ENCODE results near the gene LRP2BP. TPM values are rescaled to one million over a fixed set of nuclear protein-coding genes. Genes with fewer than 3 reads are reported as not detected.

Gene LRP2BP
- total RNA-seq, 2 experiments from 2014 or later, result 0.60 to 1.4 TPM

DNA sequence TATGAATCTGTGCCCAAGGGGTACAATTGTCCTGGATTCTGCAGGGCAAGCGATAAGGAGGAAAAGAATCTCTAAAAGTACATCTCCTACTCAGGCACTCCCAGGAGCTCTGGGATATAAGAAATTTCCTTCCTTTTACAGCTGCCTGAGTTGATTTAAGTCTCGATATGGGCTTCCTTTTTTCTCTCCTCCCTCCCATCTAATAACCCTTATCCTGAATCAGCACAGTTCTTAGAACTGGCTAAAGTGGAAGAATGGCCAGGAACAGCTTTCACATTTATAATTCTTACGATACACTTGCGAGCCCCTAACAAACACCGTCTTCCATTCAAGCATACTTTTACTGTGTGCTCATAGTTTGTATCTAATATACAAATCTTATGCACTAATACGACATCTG lies 21.2 kb downstream of the LRP2BP start:
- no peaks in the 10 kb centered on the region for H3K4me1 ChIP-seq (ENCODE audit: insufficient read depth, low read length, poor library complexity, severe bottlenecking)
- POLR2A ChIA-PET, result interaction anchor here (0.6 kb wide), 1 partner anchor 31 kb away, joined by 3 read pairs; no protein-coding TSS in a partner anchor
- peaks cover 4% of the 10 kb centered on the region; the same call in 1 of the 2 replicates for H3K36me3 ChIP-seq (ENCODE audit: insufficient read depth, low read length)
- CTCF ChIA-PET (ENCODE audit: unreplicated experiment), result no interaction called here
- no peaks in the 10 kb centered on the region for H3K9me2 ChIP-seq (ENCODE audit: insufficient read depth, low read length)
- no peak overlapping the region for H3K4me3 ChIP-seq (ENCODE audit: low read depth, low read length, poor library complexity, severe bottlenecking)
- no peak overlapping the region for H2AFZ ChIP-seq (ENCODE audit: low read length)
- DNase-seq (ENCODE audit: low spot score), result no peak
- no peaks in the 10 kb centered on the region for H4K20me1 ChIP-seq (ENCODE audit: insufficient read depth, low read length)
- intact Hi-C loops (cut with micrococcal nuclease; ENCODE audit: unreplicated experiment), result no loop called here
- no peaks in the 10 kb centered on the region for H3K9me3 ChIP-seq (ENCODE audit: low read length)
- no peak overlapping the region for H3K27ac ChIP-seq (ENCODE audit: low read depth, low read length, poor library complexity, severe bottlenecking)
- BruUV-seq (replicated peaks), result no TSS peak
- H3K79me2 ChIP-seq (ENCODE audit: insufficient read depth, low read depth, low read length), result no peaks in the 10 kb centered on the region
- TF ChIP-seq, protein P1, sequence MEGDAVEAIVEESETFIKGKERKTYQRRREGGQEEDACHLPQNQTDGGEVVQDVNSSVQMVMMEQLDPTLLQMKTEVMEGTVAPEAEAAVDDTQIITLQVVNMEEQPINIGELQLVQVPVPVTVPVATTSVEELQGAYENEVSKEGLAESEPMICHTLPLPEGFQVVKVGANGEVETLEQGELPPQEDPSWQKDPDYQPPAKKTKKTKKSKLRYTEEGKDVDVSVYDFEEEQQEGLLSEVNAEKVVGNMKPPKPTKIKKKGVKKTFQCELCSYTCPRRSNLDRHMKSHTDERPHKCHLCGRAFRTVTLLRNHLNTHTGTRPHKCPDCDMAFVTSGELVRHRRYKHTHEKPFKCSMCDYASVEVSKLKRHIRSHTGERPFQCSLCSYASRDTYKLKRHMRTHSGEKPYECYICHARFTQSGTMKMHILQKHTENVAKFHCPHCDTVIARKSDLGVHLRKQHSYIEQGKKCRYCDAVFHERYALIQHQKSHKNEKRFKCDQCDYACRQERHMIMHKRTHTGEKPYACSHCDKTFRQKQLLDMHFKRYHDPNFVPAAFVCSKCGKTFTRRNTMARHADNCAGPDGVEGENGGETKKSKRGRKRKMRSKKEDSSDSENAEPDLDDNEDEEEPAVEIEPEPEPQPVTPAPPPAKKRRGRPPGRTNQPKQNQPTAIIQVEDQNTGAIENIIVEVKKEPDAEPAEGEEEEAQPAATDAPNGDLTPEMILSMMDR (conservative IDR thresholded peaks at IDR 0.05; ENCODE audit: low read length), result no peak
- TF ChIP-seq EZH2phosphoT487 (IDR thresholded peaks at IDR 0.05; ENCODE audit: borderline replicate concordance, low read depth, low read length), result no peak
- H3K4me2 ChIP-seq (ENCODE audit: low read length), result no peak overlapping the region

DNA sequence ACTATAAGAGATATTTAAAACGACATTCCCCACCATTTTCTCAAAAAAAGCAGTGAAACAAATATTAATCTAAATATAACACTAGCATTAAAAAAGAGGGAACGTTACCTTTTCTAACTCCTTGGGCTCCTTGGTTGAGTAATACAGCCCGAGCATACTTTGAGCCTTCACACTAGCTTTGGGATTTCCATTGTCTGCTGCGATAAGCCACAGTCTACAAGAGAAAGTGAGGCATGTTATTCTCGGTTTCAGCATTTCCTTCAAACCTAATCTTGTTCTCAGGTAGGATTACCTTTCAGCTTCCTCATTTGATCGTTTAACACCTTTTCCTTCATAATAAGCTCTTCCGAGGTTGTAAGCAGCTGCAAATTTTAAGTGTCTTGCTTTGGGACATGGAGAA lies 21.7 kb downstream of the LRP2BP start:
- TF ChIP-seq EZH2phosphoT487 (IDR thresholded peaks at IDR 0.05; ENCODE audit: borderline replicate concordance, low read depth, low read length), result no peak
- TF ChIP-seq, protein P1 (conservative IDR thresholded peaks at IDR 0.05; ENCODE audit: low read length), result no peak
- no peaks in the 10 kb centered on the region for H3K9me3 ChIP-seq (ENCODE audit: low read length)
- H3K4me2 ChIP-seq (ENCODE audit: low read length), result no peak overlapping the region
- DNase-seq (ENCODE audit: low spot score), result no peak
- CTCF ChIA-PET (ENCODE audit: unreplicated experiment), result no interaction called here
- no peak overlapping the region for H3K4me3 ChIP-seq (ENCODE audit: low read depth, low read length, poor library complexity, severe bottlenecking)
- intact Hi-C loops (cut with micrococcal nuclease; ENCODE audit: unreplicated experiment), result no loop called here
- no peaks in the 10 kb centered on the region for H4K20me1 ChIP-seq (ENCODE audit: insufficient read depth, low read length)
- H3K27ac ChIP-seq (ENCODE audit: low read depth, low read length, poor library complexity, severe bottlenecking), result no peak overlapping the region
- BruUV-seq (replicated peaks), result no TSS peak
- H2AFZ ChIP-seq (ENCODE audit: low read length), result no peak overlapping the region
- POLR2A ChIA-PET, result interaction anchor here (0.6 kb wide), 1 partner anchor 32 kb away, joined by 3 read pairs; no protein-coding TSS in a partner anchor
- no peaks in the 10 kb centered on the region for H3K79me2 ChIP-seq (ENCODE audit: insufficient read depth, low read depth, low read length)
- peaks cover 4% of the 10 kb centered on the region; the same call in 1 of the 2 replicates for H3K36me3 ChIP-seq (ENCODE audit: insufficient read depth, low read length)
- no peaks in the 10 kb centered on the region for H3K4me1 ChIP-seq (ENCODE audit: insufficient read depth, low read length, poor library complexity, severe bottlenecking)
- no peaks in the 10 kb centered on the region for H3K9me2 ChIP-seq (ENCODE audit: insufficient read depth, low read length)

DNA sequence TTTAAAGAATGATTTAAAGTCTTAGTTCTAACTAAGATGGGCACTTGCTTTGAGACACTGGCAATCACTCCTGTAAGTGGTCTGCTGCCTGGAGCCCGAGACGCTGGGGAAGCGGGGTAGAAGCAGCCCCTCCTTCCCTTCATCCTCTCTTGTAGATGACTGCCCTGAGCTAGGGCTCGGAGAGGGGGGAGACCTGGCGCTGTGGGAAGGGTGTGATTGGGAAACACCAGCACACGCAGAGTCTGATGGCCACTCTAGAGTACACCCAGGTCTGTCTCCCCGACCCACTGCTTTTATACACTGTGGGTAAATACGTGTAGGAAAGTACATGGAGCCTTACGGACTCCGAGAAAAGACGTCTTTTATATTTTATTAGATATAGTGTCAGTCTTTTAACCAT lies 24.0 kb downstream of the LRP2BP start:
- Histone ChIP-seq H4K20me1 (ENCODE audit: insufficient read depth, low read length) (no peaks in the 10 kb centered on the region), H3K9me3 (ENCODE audit: low read length) (no peaks in the 10 kb centered on the region), H3K4me3 (ENCODE audit: low read depth, low read length, poor library complexity, severe bottlenecking) (no peak overlapping the region), H3K4me2 (ENCODE audit: low read length) (no peak overlapping the region), H3K4me1 (ENCODE audit: insufficient read depth, low read length, poor library complexity, severe bottlenecking) (no peaks in the 10 kb centered on the region), H3K36me3 (ENCODE audit: insufficient read depth, low read length) (peaks cover 3% of the 10 kb centered on the region; the same call in 1 of the 2 replicates), H3K79me2 (ENCODE audit: insufficient read depth, low read depth, low read length) (no peaks in the 10 kb centered on the region), H2AFZ (ENCODE audit: low read length) (no peak overlapping the region), H3K27ac (ENCODE audit: low read depth, low read length, poor library complexity, severe bottlenecking) (no peak overlapping the region), H3K9me2 (ENCODE audit: insufficient read depth, low read length) (no peaks in the 10 kb centered on the region)
- no peak for TF ChIP-seq EZH2phosphoT487 (IDR thresholded peaks at IDR 0.05; ENCODE audit: borderline replicate concordance, low read depth, low read length)
- TF ChIP-seq, protein P1 (conservative IDR thresholded peaks at IDR 0.05; ENCODE audit: low read length), result no peak
- no peak for DNase-seq (ENCODE audit: low spot score)
- POLR2A ChIA-PET, result interaction anchor here (0.7 to 1.6 kb wide), 2 partner anchors 13 to 45 kb away, joined by 3 to 5 read pairs; no protein-coding TSS in a partner anchor
- intact Hi-C loops (cut with micrococcal nuclease; ENCODE audit: unreplicated experiment), result no loop called here
- no TSS peak for BruUV-seq (replicated peaks)
- CTCF ChIA-PET (ENCODE audit: unreplicated experiment), result no interaction called here

Data from OCI-LY7 (cell line).